Duodenal mucosa (tissue), 2 donors: ENCODE results near the gene PLEKHA6.
A peak's percentile ranks its signal among the peaks of the same experiment; 100 is the strongest.

Experiments used
- H3K27ac ChIP-seq: one replicate; pipeline ENCODE4 v1.7.0; 2013; ENCODE audit warnings: low read depth, low read length
- H3K27me3 ChIP-seq, 2 donors: one replicate each; pipeline ENCODE4 v1.7.0; 2013; ENCODE audit warnings: low read length in 2 of 2, control low read depth in 1 of 2; ENCODE audit not compliant: insufficient read depth in 2 of 2, control insufficient read depth in 1 of 2
- H3K36me3 ChIP-seq, 2 donors: one replicate each; pipeline ENCODE4 v1.7.0; 2013; ENCODE audit warnings: low read length in 2 of 2, control low read depth in 1 of 2; ENCODE audit not compliant: insufficient read depth in 2 of 2, control insufficient read depth in 1 of 2
- H3K4me1 ChIP-seq, 2 donors: one replicate each; pipeline ENCODE4 v1.7.0; 2013; ENCODE audit warnings: low read length in 2 of 2, control low read depth in 1 of 2; ENCODE audit not compliant: insufficient read depth in 2 of 2, control insufficient read depth in 1 of 2
- H3K4me3 ChIP-seq, 2 donors: one replicate each; pipeline ENCODE4 v1.7.0; 2013; ENCODE audit warnings: low read length in 2 of 2, low read depth in 1 of 2
- H3K9ac ChIP-seq, 2 donors: one replicate each; pipeline ENCODE4 v1.7.0; 2013; ENCODE audit warnings: low read length in 2 of 2, low read depth in 1 of 2
- H3K9me3 ChIP-seq, 2 donors: one replicate each; pipeline ENCODE4 v1.7.0; 2013; ENCODE audit warnings: low read length in 2 of 2, control low read depth in 1 of 2; ENCODE audit not compliant: control insufficient read depth in 1 of 2

The PLEKHA6 gene

DNA sequence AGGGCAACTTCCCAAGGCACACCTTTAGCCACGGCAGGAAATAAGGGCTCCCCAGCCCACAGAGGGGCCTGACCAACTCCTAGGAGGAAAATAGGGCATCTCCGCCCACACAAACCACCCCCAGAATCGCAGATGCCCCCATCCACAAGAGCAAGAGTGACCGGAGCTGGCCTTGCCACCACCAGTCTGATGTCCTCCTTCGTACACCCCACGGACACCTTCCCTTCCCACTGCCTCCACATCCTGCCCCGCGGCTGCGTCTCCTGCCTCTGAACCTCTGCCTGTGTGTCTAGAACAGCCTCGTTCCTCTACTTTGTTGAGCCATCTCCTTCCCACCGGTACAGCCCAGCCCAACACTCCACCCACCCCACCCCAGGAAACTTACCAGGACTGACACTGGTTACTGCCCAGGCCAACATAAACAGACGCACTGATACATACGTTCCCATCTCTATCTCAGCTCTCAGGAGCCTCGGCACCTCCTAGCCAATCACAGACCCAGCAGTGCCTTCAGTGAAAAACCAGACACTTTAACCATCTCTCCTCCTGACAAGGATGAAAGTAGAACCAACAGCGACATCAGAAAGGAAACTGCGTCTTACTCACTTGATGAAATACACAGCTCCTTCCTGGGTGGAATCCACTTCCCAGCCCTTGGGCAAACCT is 7.6 kb upstream of the PLEKHA6 start:
- no peak overlapping the region for H3K9ac ChIP-seq
- H3K4me3 ChIP-seq, result no peak overlapping the region
- no peak overlapping the region for H3K27ac ChIP-seq
- H3K27me3 ChIP-seq, result peaks cover 0 to 4% of the 10 kb centered on the region in 2 donors
- peaks cover 14 to 48% of the 10 kb centered on the region in 2 donors for H3K36me3 ChIP-seq
- no peaks in the 10 kb centered on the region for H3K9me3 ChIP-seq
- H3K4me1 ChIP-seq, result peaks cover 14 to 17% of the 10 kb centered on the region in 2 donors

GRCh38 chr1:204366759-204367158 is 7.0 kb upstream of the PLEKHA6 start:
- H3K9me3 ChIP-seq, result no peaks in the 10 kb centered on the region
- H3K27ac ChIP-seq, result no peak overlapping the region
- peaks cover 0 to 4% of the 10 kb centered on the region in 2 donors for H3K27me3 ChIP-seq
- peaks cover 14 to 17% of the 10 kb centered on the region in 2 donors for H3K4me1 ChIP-seq
- H3K4me3 ChIP-seq, result no peak overlapping the region
- no peak overlapping the region for H3K9ac ChIP-seq
- H3K36me3 ChIP-seq, result peaks cover 14 to 48% of the 10 kb centered on the region in 2 donors

DNA sequence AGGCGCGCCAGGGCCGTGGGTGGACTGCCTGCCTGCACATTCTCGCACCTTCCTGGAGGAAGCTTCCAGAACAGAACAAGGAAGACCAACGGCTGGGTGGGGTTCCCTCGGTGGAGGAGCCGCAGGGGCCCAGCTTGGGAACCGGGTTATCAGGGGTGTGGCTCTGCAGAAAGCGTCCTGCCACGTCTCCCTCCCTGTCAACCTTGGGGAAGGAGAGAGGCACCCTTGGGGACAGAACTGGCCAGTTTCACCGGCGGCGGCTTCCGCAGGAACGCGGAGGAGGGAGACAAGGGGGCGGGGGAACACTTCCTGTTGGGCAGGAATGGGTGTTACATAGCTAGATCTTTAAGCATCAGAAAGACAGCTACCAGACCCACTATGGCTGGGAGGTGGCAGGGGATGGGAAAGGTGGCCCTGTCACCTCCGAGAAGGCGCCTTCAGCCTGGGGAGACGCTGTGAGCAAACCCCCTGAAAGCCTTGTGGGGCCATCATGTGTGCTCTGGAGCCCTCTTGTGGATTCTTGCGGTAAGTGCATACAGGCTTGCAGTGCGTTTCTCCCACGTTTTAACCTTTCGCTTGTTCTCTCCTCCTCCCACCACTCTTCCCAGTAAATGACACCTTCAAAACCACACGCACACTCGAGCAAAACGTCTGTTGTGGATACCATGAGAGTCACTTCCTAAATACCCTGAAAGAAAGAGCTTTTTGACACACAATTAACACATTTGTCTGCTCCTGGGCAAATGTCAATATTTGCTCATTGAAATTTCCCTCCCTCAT is 3.8 kb upstream of the PLEKHA6 start:
- peaks cover 17 to 21% of the 10 kb centered on the region in 2 donors for H3K4me1 ChIP-seq
- peak overlapping the region; percentile 70 to 74 for H3K9ac ChIP-seq
- H3K27ac ChIP-seq, result peak overlapping the region; percentile 14
- peaks cover 3 to 24% of the 10 kb centered on the region in 2 donors for H3K36me3 ChIP-seq
- H3K4me3 ChIP-seq, result peak overlapping the region; percentile 68 to 69
- H3K27me3 ChIP-seq, result no peaks in the 10 kb centered on the region
- H3K9me3 ChIP-seq, result no peaks in the 10 kb centered on the region

DNA sequence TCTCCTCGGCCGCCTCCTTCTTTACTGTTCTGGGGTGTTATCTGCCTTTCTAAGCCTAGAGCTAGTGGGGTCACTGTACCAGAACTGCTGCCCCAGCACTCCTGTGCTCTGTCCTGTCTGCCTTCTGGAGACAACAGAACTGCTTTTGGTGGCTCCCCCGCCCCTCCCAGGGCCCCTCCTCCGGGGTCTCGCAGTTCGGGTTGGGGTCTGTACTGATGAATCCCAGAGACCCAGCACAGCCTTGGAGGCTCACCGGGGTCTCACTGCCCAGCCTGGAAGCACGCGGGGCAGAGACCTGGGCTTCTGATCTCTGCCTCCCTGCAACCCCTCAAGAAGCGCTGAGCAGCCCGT is 3.2 kb upstream of the PLEKHA6 start:
- Histone ChIP-seq H3K9ac (peak overlapping the region; percentile 70 to 74), H3K9me3 (no peaks in the 10 kb centered on the region), H3K27me3 (no peaks in the 10 kb centered on the region), H3K36me3 (peaks cover 3 to 23% of the 10 kb centered on the region in 2 donors), H3K4me1 (peaks cover 17 to 21% of the 10 kb centered on the region in 2 donors), H3K4me3 (peak overlapping the region; percentile 68 to 69), H3K27ac (peak overlapping the region; percentile 14)

DNA sequence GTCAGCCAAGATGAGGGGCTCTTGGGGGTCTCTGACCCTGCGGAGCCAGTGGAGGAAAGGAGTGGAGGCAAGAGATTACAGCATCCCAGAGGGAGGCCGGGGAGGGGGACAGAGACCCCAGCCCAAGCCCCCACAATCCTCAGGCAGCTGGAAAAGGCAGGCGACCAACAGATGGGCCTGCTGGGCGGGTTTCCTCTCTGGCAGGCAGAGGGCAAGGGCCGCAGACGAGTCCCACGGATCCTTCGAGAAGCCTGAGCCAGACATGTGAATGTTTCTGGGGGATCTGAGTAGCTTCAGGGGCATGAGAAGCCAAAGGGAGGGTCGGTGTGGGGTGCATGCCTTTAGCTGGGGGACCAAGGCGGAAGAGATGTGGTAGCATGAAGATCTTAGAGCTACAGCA is 2.1 kb upstream of the PLEKHA6 start:
- no peaks in the 10 kb centered on the region for H3K27me3 ChIP-seq
- H3K9ac ChIP-seq, result no peak overlapping the region
- H3K4me1 ChIP-seq, result peaks cover 17 to 21% of the 10 kb centered on the region in 2 donors
- H3K4me3 ChIP-seq, result no peak overlapping the region
- no peak overlapping the region for H3K27ac ChIP-seq
- H3K36me3 ChIP-seq, result peaks cover 0 to 15% of the 10 kb centered on the region in 2 donors
- H3K9me3 ChIP-seq, result no peaks in the 10 kb centered on the region

- no peaks in the 10 kb centered on the region for H3K9me3 ChIP-seq
- no peak overlapping the region for H3K9ac ChIP-seq
- no peak overlapping the region for H3K27ac ChIP-seq
- H3K4me1 ChIP-seq, result peaks cover 17 to 21% of the 10 kb centered on the region in 2 donors
- H3K36me3 ChIP-seq, result peaks cover 0 to 15% of the 10 kb centered on the region in 2 donors
- no peaks in the 10 kb centered on the region for H3K27me3 ChIP-seq
- H3K4me3 ChIP-seq, result no peak overlapping the region
Observed at GRCh38 chr1:204361341-204361771, 1.6 kb upstream of the PLEKHA6 start.

- Histone ChIP-seq H3K4me1 (peaks cover 17 to 21% of the 10 kb centered on the region in 2 donors), H3K27me3 (no peaks in the 10 kb centered on the region), H3K36me3 (peaks cover 0 to 8% of the 10 kb centered on the region in 2 donors), H3K4me3 (no peak overlapping the region), H3K9ac (no peak overlapping the region), H3K27ac (no peak overlapping the region), H3K9me3 (no peaks in the 10 kb centered on the region)
Observed at GRCh38 chr1:204360314-204360713, 585 bp upstream of the PLEKHA6 start.

- no peak overlapping the region for H3K9ac ChIP-seq
- H3K36me3 ChIP-seq, result no peaks in the 10 kb centered on the region
- H3K9me3 ChIP-seq, result no peaks in the 10 kb centered on the region
- no peak overlapping the region for H3K4me3 ChIP-seq
- peaks cover 17 to 20% of the 10 kb centered on the region in 2 donors for H3K4me1 ChIP-seq
- no peak overlapping the region for H3K27ac ChIP-seq
- H3K27me3 ChIP-seq, result no peaks in the 10 kb centered on the region
Observed at GRCh38 chr1:204359131-204359473, 627 bp downstream of the PLEKHA6 start.

- H3K27me3 ChIP-seq, result no peaks in the 10 kb centered on the region
- no peak overlapping the region for H3K27ac ChIP-seq
- no peaks in the 10 kb centered on the region for H3K9me3 ChIP-seq
- H3K9ac ChIP-seq, result no peak overlapping the region
- no peak overlapping the region for H3K4me3 ChIP-seq
- H3K36me3 ChIP-seq, result no peaks in the 10 kb centered on the region
- H3K4me1 ChIP-seq, result peaks cover 12 to 15% of the 10 kb centered on the region in 2 donors
Observed at GRCh38 chr1:204358605-204359004, 1.1 kb downstream of the PLEKHA6 start.
